ENCODE measurements around the gene NLGN1. TPM values are rescaled to one million over a fixed set of nuclear protein-coding genes. Genes with fewer than 3 reads are reported as not detected.

NLGN1 gene
- total RNA-seq, 1 experiment from 2014 or later: 4.0 TPM

DNA sequence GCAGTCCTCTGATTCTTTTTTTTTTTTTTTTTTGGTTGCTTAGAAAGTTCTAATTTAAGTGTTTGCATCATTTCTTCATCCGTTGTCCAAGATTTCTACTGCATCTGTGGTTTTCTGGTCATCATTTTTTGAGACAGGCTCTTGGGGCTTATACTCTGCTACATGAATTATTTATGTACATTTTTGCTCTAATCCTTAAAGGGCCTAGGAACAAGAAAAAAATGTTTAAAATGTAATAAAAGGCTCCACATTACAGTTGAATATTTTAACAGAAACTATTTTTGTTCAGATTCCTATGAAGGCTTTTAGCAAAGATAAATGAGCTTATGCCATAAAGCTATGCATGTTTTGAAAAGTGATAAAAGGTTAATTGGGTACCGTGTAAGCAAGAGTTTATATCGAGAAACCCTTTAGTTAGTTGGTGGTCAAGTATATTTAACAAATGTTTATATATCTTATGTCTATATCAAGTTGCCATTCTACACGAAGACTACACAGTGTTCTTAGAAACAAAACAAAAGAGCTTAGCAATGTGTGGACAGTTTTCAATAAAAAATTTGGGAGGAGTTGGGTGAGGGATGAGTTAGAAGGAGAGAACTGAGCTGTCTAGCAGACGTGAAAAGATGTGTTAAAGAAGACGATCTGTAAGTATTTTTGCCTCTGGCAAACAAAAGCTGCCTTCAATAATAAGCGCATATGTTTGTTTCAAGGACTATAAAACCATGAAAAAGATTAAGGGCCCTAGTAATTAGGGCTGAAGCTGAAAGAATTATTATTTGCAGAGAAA, 898.0 kb downstream of the NLGN1 start:
- H3K9me3 ChIP-seq: no peaks in the 10 kb centered on the region; the same call in 1 of the 2 replicates
- no peaks in the 10 kb centered on the region for H3K27me3 ChIP-seq
- H3K36me3 ChIP-seq: no peaks in the 10 kb centered on the region
- H3K4me3 ChIP-seq: no peak overlapping the region
- DNase-seq: no peak

DNA sequence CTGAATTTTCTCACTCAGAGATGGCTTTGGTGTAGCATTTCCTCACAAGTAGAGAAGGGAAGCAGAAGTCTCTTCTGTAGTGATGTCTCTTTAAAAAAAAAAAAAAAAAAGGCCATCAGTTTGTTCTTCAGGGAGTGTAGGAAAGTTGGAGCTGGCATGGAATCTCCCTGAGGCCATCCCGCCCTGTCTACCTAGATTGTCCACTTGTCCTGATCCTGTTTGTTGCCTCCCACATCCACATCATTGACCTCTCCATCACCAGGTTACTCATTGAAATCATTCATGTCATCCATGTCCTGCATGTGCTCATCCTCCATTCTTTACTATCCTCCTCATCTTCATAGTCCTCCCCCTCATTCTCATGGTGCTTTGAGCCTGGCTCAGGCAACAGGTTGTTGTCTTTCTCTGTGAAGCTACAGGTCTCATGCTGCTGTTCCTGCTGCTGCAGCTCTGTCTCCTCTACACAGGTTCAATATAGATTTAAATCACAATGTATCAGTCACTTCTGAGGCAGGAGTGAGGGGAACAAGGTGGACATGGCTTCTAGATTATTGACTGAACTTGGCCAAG, 905.3 kb downstream of the NLGN1 start:
- no peaks in the 10 kb centered on the region for H3K27me3 ChIP-seq
- no peak for DNase-seq
- H3K9me3 ChIP-seq: no peaks in the 10 kb centered on the region
- H3K36me3 ChIP-seq: no peaks in the 10 kb centered on the region
- H3K4me3 ChIP-seq: no peak overlapping the region

DNA sequence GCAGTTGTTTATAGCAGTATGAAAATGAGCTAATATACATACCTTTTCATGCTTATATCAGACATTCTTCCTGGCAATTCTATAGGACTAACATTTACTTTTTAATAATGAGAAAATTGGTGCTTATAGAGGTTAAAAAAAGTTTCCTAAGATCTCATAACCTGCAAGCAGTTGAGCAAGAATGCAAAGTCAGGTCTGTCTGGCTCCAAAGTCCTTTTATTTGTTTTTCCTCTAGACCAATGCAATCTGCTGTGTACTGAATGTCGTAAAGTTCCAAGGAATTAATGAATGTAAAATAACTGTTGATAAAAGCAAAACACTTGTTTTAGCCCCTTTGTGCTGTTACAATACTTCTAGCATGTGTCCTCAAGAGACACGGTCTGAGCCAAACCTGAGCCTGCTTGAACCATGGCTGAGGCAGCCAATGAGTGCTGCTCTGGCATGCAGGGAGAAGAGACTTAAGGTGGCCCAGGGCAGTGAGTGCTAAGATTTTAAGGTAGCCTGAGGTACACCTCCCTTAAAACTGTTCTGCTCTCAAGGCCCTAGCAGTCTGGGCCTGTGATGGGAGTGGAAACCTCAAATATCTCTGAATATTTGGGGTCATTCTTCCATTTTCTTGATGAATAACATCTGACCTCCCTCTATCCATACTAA, 906.5 kb downstream of the NLGN1 start:
- H3K4me3 ChIP-seq: no peak overlapping the region
- no peak for DNase-seq
- H3K27me3 ChIP-seq: no peaks in the 10 kb centered on the region
- H3K36me3 ChIP-seq: no peaks in the 10 kb centered on the region
- no peaks in the 10 kb centered on the region for H3K9me3 ChIP-seq

DNA sequence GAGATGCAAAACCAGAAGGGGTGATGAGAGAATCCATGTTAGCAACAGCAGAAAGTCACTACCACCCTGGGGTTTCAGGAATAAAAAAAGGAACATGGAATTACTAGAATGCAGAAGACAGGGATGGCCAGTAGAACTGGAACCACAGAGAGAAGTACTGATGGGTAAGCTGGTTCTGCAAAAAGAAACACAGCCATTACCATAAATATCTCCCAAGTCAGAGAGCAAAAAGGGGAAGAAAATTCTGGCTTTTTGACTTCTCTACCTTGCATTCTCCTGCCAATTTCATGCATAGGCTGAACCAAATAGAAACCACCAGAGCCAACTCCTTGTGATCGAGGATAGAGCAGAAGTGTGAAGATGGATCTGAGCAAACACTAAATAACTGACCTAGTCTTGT, 911.2 kb downstream of the NLGN1 start:
- Histone ChIP-seq H3K36me3 (no peaks in the 10 kb centered on the region), H3K27me3 (no peaks in the 10 kb centered on the region), H3K4me3 (no peak overlapping the region), H3K9me3 (no peaks in the 10 kb centered on the region; the same call in 1 of the 2 replicates)
- DNase-seq: no peak

DNA sequence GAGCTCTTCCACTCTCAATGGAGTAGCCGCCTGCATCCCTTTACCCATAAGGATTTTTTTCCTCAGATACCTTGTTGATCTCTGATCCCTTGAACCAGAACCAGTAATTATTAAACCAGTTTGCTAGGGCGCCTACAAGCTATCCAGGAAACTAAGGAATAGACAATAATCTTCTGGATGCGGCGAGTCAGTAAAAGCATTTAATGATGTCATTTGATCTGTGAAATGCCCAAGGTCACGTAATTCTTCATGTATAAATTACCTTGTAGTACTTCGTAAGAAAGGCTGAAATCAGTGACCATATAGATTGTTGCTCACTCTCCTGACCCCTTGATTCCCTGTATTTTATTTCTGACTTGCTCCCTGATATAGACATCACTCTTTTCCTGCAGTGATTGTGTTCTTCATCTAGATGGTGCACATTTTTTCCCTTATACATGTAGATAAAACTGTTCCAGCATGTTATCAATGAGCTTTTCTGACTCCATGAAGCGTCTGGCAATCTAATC, 913.0 kb downstream of the NLGN1 start:
- no peaks in the 10 kb centered on the region for H3K36me3 ChIP-seq
- H3K9me3 ChIP-seq: no peaks in the 10 kb centered on the region; the same call in 1 of the 2 replicates
- no peak overlapping the region for H3K4me3 ChIP-seq
- no peaks in the 10 kb centered on the region for H3K27me3 ChIP-seq
- DNase-seq: no peak

DNA sequence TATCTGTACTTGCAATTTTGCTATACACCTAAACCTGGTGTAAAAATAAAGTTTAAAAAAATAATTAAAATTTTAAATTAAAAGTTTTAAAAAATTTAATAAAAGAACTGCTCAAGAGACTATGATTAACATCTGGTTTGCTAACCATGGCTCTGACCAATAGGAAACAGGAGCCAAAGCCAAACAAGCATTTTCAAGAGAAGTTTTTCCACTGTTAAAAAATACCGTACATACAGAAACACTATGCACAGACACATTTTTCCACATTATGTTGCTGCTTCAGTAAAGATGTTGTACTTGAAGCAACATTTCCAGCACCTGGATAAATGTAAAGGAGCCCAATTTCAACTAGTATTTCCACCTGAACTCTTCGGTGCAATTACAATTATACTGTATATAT, 917.7 kb downstream of the NLGN1 start:
- H3K4me3 ChIP-seq: no peak overlapping the region
- DNase-seq: no peak
- H3K27me3 ChIP-seq: no peaks in the 10 kb centered on the region
- H3K36me3 ChIP-seq: no peaks in the 10 kb centered on the region
- no peaks in the 10 kb centered on the region; the same call in 1 of the 2 replicates for H3K9me3 ChIP-seq

GRCh38 chr3:174317005-174317404, 919.5 kb downstream of the NLGN1 start:
- no peaks in the 10 kb centered on the region for H3K27me3 ChIP-seq
- no peak for DNase-seq
- H3K4me3 ChIP-seq: no peak overlapping the region
- peaks cover 16% of the 10 kb centered on the region for H3K9me3 ChIP-seq
- no peaks in the 10 kb centered on the region; the same call in 1 of the 2 replicates for H3K36me3 ChIP-seq

- Histone ChIP-seq H3K27me3 (no peaks in the 10 kb centered on the region), H3K4me3 (no peak overlapping the region), H3K9me3 (peaks cover 17% of the 10 kb centered on the region), H3K36me3 (no peaks in the 10 kb centered on the region; the same call in 1 of the 2 replicates)
- DNase-seq: no peak
Observed at GRCh38 chr3:174318181-174318580, 920.6 kb downstream of the NLGN1 start.

DNA sequence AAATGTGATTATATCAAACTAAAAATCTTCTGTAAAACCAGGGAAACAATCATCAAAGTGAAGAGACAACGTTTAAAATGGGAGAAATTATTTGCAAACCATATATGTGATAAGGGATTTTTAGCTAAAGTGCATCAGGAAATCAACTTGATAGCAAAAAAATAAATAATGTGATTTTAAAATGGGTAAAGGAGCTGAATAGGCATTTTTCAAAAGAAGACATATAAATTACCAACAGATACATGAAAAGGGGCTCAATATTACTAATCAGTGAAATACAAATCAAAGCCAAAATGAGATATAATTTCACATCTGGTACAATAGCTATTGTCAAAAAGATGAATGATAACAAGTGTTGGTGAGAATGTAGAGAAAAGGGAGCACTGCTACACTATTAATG, 924.0 kb downstream of the NLGN1 start:
- Histone ChIP-seq H3K9me3 (peaks cover 17% of the 10 kb centered on the region), H3K4me3 (no peak overlapping the region), H3K36me3 (peaks cover 4% of the 10 kb centered on the region; the same call in 1 of the 2 replicates), H3K27me3 (no peaks in the 10 kb centered on the region)
- DNase-seq: no peak

DNA sequence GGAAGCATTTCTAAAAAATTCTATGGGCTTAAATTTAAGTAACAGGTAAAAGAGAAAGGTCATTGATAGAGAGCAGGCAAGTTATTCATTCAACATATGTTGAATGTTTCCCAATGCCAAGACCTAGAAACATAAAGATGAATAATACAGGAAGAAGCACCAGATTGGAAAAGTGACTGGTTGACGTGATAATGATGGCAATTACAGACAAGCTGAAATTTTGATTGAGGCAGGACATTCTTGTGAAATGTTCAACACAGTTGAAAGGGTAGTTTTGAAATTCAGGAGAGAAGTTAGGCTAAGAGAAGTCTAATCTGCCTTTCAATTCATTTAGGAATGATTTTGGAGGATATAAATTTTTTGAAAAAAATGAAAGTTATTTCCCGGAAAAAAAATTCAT, 925.2 kb downstream of the NLGN1 start:
- Histone ChIP-seq H3K36me3 (peaks cover 11% of the 10 kb centered on the region; the same call in 1 of the 2 replicates), H3K4me3 (no peak overlapping the region), H3K27me3 (no peaks in the 10 kb centered on the region), H3K9me3 (peaks cover 17% of the 10 kb centered on the region)
- no peak for DNase-seq

- H3K36me3 ChIP-seq: peaks cover 11% of the 10 kb centered on the region
- no peaks in the 10 kb centered on the region for H3K27me3 ChIP-seq
- no peak overlapping the region for H3K4me3 ChIP-seq
- DNase-seq: no peak
- H3K9me3 ChIP-seq: peaks cover 19% of the 10 kb centered on the region
Observed at GRCh38 chr3:174325171-174325570, 927.6 kb downstream of the NLGN1 start.

GRCh38 chr3:174325834-174326700, 928.5 kb downstream of the NLGN1 start:
- Histone ChIP-seq H3K4me3 (no peak overlapping the region), H3K27me3 (no peaks in the 10 kb centered on the region), H3K36me3 (peaks cover 11% of the 10 kb centered on the region), H3K9me3 (peaks cover 12% of the 10 kb centered on the region)
- no peak for DNase-seq

DNA sequence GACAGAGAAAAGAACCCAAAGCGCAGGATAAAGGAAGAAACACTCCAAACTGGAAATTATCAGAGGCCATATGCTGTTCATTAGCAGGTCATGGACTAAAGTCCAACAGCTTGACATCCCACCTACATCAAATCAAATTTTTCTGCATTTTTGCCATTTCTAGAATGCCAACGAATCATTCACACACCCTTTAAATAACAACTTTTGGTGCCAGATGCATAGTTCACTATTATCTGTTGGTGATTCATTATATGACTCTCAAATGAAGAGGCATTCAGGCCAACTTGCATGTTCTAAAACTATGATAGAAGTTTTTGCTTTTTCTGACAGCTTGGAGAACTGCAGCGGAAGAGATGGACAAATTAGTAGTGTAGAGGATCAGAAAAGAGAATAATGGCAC, 931.8 kb downstream of the NLGN1 start:
- Histone ChIP-seq H3K4me3 (no peak overlapping the region), H3K36me3 (peaks cover 11% of the 10 kb centered on the region), H3K27me3 (no peaks in the 10 kb centered on the region), H3K9me3 (peaks cover 2% of the 10 kb centered on the region; the same call in 1 of the 2 replicates)
- DNase-seq: no peak

GRCh38 chr3:174330303-174330702, 932.8 kb downstream of the NLGN1 start:
- H3K9me3 ChIP-seq: peaks cover 2% of the 10 kb centered on the region; the same call in 1 of the 2 replicates
- H3K36me3 ChIP-seq: peaks cover 11% of the 10 kb centered on the region
- no peak overlapping the region for H3K4me3 ChIP-seq
- no peaks in the 10 kb centered on the region for H3K27me3 ChIP-seq
- peak; percentile 87 for DNase-seq

- Histone ChIP-seq H3K27me3 (no peaks in the 10 kb centered on the region), H3K9me3 (peaks cover 2% of the 10 kb centered on the region; the same call in 1 of the 2 replicates), H3K36me3 (peaks cover 9% of the 10 kb centered on the region), H3K4me3 (no peak overlapping the region)
- DNase-seq: no peak
Observed at GRCh38 chr3:174331095-174331800, 933.7 kb downstream of the NLGN1 start.

DNA sequence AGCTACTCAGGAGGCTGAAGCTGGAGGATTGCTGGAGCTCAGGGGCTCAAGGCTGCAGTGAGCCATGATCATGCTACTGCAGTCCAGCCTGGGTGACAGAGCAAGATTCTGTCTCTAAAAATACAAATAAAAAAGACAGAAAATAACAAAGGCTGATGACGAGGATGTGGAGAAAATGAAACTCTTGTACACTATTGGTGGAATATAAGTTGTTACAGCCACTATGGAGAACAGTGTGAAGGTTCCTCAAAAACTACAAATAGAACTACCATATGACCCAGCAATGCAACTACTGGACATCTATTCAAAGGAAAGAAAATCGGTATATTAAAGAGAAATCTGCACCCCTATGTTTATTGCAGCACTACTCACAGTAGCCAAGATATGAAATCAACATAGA, 934.8 kb downstream of the NLGN1 start:
- peaks cover 1% of the 10 kb centered on the region for H3K36me3 ChIP-seq
- peaks cover 2% of the 10 kb centered on the region; the same call in 1 of the 2 replicates for H3K9me3 ChIP-seq
- DNase-seq: no peak
- H3K4me3 ChIP-seq: no peak overlapping the region
- H3K27me3 ChIP-seq: no peaks in the 10 kb centered on the region
